NCI-H1048 (cell line): ENCODE data around the gene JAK1.
A peak's percentile ranks its signal among the peaks of the same experiment; 100 is the strongest.
"Not testable (repeated sequence)": the region's sequence is repeated elsewhere in the genome, so short reads cannot be mapped to it uniquely, and the experiment has no call there.

Source experiments
- DNase-seq: peaks from one replicate; lab custom pipeline; 2025; lab: John Stamatoyannopoulos, UW

The JAK1 gene

DNA sequence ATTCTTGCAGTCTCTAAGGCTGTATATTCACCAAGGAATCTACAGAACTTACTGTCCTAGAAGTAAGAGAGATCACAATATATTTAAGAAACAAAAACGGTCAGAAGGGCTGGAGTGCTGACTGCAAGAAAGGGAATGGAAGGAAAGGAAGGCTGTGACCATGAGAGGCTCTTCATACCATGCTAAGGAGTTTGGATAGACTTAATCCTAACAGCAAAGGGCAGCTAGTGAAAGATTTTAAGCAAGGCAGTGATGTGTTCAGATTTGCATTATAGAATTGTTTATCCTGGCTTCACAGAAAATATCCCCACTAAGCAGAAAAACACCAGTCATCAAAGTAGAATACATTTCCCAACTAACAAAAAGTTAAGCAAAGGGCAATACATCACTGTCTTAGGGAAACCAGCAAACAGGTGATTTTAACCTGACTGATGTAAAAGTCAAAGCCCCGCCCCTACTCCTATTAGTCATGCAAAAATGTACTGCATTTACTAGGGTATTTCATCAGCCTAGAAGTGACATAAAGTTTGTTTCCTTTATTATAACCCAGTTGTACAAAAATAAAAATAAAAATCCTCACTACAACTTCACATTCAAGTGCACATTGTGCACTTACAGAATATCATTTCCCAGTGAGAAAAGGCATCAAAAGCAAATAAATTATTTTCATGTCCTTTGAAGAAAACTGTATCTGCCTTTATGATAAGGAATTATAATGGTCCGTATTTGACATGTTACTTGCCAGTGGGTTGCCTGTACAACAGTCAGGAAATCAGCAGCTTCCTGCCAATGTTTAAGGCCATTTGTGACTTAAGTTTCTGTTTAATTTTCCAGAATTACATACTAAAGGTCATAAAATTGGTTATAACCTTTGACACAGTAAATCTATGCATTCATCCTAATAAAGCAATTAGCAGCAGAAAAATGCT lies 17.2 kb downstream of the JAK1 start:
- no peak for DNase-seq

DNA sequence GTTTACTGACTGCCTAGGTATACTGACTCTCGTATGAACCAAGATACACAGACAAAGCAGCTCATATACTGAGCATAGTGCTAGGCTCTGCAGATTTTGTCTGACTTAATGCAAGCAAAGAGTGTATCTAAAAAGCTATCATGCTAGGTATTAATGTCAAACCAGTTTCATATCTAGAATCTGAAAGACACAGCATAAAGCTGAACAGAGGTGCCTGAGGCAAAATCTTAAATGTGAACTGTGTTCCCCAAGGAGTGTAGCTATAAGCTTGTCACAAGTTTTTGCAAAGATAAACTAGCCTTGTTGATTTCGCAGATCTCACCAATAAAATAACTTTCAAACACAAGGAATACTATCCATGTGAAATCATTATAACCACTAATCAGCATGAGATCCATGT lies 18.1 kb downstream of the JAK1 start:
- DNase-seq: no peak

GRCh38 chr1:64946916-64947315 lies 19.4 kb downstream of the JAK1 start:
- DNase-seq: no peak

DNA sequence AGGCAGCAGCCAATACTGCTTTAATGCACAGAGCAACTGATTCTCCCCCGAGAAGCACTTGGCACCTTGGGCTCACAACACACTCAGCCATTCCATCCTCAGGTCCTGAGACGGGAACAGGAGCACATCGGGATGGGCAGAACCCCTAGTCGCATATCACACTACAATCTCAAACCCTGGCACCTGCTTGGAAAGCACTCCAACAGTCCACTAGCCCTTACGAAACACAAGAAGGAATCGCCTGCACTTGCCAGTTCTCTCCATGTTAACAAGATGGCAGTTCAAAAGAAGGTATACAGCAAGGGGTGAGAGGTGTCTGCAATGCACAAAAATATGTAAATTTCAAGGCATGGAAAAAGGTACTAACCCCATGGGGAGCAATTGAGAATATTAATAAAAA lies 21.4 kb downstream of the JAK1 start:
- no peak for DNase-seq

DNA sequence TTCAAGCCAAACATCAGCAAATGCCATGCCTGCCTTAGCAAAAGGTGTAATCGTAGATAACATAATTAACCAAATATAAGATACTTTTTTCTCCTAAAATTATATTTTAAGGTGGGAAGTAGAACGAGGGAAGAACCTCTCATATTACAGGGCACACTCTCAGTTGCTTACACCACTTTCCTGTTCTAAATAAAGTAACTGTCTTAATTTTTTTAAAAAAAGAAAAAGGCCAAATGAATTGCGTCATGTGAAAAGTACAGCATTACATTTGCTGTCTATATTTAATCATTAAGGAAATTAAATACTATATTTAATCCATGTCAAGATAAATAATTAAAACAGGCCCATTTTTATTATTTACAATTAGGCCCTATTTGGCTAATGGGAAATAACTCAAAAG lies 23.7 kb downstream of the JAK1 start:
- DNase-seq: no peak

- DNase-seq: no peak
Measured at GRCh38 chr1:64942118-64942517, 24.2 kb downstream of the JAK1 start.

- DNase-seq: no peak
Measured at GRCh38 chr1:64941461-64942117, 24.8 kb downstream of the JAK1 start.

DNA sequence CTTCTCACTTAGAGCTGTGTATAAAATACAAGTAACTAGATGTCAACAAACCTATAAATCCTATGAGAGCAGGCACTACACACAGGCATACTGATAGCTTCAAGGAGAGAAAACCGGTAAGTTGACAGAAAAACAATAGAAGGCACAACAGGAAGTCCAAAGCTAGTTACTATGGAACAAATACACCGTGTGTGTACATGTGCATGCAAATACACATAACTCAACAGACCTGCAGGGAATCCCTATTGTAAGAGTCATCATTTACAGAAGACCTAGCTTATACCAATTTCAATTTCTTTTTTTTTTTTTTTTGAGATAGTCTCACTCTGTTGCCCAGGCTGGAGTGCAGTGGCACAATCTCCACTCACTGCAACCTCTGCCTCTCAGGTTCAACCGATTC lies 26.3 kb downstream of the JAK1 start:
- no peak for DNase-seq

GRCh38 chr1:64938991-64939390 lies 27.4 kb downstream of the JAK1 start:
- no peak for DNase-seq

DNA sequence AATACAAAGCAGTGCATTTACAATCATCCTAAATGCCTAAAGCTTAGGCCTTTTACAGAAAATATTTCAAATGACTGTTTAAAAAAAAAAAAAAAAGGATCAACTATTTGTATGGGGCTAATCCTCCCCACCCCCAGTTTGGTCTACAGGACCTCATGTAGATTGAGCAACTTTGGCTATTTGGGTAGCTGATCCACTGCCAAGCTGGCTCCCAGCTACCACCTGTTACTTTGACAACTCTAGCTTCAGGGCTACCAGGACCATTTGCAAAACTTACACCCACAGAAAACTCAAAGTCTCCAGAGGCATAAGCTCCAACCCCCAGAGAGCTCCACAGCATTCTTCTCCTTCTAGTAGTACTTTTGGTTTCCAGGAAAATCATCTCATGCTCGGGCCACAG lies 29.4 kb downstream of the JAK1 start:
- no peak for DNase-seq

- no peak for DNase-seq
Measured at GRCh38 chr1:64935551-64936155, 30.7 kb downstream of the JAK1 start.

GRCh38 chr1:64934878-64935275 lies 31.5 kb downstream of the JAK1 start:
- no peak for DNase-seq

- DNase-seq: no peak
Measured at GRCh38 chr1:64934115-64934877, 32.1 kb downstream of the JAK1 start.

- DNase-seq: no peak
Measured at GRCh38 chr1:64933296-64934070, 32.9 kb downstream of the JAK1 start.

DNA sequence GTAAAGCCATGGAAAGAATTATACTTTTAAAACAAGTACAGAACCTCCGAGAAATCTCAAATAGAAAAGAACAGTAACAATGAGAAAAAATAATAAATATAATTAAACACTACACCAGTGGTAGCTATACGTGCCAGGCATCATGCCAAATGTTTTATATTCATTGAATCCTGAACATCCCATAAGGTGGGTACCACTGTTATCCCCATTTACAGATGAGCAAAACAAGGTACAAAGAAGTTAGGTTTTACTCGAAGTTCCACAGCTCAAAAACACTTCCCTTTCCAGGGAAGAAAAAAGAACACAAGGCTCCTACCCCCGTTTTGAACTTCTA lies 33.4 kb downstream of the JAK1 start:
- DNase-seq: no peak

DNA sequence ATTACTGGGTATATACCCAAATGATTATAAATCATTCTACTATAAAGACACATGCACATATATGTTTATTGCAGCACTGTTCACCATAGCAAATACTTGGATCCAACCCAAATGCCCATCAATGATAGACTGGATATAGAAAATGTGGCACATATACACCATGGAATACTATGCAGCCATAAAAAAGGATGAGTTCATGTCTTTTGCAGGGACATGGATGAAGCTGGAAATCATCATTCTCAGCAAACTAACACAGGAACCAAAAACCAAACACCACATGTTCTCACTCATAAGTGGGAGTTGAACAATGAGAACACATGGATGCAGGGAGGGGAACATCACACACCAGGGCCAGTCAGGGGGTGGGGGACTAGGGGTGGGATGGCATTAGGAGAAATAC lies 35.7 kb downstream of the JAK1 start:
- DNase-seq: not testable (repeated sequence)

GRCh38 chr1:64929221-64929620 lies 37.1 kb downstream of the JAK1 start:
- peak; percentile 62 for DNase-seq

DNA sequence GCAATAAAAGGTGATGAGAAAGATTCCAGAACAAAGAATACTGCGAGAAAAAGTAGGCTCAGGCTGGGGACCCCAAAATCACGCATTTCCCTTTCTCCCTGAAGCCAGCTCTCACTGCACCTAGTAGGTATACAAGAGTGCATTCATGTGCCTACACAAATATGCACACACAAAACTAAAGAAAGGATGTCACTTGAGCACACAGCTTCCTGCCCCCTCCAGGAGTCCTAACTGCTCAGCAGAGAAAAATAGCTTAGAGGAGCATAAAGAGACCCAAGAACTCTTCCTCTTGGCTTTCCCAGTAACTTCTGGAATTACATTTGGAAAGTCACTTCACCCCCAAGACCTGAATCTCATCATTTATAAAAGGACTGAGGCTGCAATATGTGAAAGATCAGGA lies 38.0 kb downstream of the JAK1 start:
- DNase-seq: no peak

DNA sequence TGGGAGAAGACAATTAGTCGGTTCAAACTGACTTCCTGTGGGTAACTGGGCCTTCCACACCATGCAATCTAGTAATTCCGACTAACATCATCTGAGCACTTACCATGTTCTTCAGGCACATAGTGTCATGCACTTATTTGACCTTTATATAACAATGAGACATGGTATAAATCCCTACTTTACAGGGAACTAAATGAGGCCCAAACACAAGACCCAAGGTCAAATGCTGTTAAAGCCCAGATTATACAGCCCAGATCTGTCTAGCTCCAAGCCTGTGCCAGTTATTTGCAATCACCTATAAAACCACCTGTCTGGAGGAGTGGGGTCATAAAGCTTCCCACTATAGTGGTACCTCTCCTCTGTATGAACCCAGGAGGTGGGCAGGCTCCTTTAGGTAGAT lies 40.8 kb downstream of the JAK1 start:
- DNase-seq: no peak

DNA sequence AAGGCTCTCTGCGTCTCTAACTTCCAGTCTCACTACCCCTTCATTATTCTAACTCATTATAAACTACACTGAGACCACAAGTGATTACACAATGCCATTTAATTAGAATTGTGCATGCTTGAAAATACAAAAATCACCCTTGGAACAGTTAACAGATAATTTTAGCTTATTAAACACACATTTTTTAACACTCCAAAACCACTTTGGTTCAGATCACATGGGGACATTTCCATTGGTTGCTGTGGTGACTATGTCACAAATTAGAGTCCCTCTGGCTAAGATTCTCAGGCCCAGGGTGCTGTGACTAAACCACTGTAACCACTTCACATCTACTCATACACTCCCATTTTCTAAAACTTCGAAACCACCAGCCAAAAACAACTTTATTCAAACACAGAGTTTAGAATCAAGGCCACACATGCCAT lies 43.0 kb downstream of the JAK1 start:
- DNase-seq: no peak

GRCh38 chr1:64922336-64922735 lies 44.0 kb downstream of the JAK1 start:
- no peak for DNase-seq

DNA sequence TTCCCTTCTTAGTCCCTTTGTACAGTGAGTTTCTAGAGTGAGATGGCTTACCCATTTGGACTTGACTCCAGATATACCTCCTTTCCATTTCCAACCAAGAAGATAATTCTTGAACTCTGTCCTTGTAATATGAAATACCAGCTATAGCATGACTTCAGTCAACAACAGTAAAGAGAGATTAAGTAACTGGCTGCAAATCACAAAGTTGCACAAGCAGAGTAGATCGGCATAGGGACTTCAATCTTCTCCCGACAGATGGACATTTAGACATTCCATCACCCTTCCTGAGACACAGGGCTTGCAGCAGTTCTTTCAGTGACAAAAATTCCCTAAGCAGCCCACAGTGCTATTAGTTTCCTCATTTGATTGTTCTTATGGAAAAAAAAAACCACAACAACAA lies 44.6 kb downstream of the JAK1 start:
- no peak for DNase-seq
